WTC11 (cell line): Measurements from ENCODE around the gene SLC25A10.

Source experiments
- TF ChIP-seq, protein P1 (sequence below): fragments of 200-600 bp; IDR thresholded peaks from 2 replicates; pipeline ENCODE4 v1.8.0; 2022; ENCODE audit warnings: antibody characterized with exemption
- TF ChIP-seq, protein P2 (sequence below): sonication (generic); formaldehyde crosslinking; IDR thresholded peaks from 2 replicates; pipeline ENCODE4 v1.8.1; 2023; ENCODE audit warnings: mild to moderate bottlenecking, missing genetic modification reagents, borderline replicate concordance
- TF ChIP-seq, protein P3 (sequence below): fragments of 250-450 bp; sonication (Bioruptor Pico); IDR thresholded peaks from 2 replicates; pipeline ENCODE4 v1.9.0; 2021; ENCODE audit warnings: mild to moderate bottlenecking, borderline replicate concordance

DNA sequence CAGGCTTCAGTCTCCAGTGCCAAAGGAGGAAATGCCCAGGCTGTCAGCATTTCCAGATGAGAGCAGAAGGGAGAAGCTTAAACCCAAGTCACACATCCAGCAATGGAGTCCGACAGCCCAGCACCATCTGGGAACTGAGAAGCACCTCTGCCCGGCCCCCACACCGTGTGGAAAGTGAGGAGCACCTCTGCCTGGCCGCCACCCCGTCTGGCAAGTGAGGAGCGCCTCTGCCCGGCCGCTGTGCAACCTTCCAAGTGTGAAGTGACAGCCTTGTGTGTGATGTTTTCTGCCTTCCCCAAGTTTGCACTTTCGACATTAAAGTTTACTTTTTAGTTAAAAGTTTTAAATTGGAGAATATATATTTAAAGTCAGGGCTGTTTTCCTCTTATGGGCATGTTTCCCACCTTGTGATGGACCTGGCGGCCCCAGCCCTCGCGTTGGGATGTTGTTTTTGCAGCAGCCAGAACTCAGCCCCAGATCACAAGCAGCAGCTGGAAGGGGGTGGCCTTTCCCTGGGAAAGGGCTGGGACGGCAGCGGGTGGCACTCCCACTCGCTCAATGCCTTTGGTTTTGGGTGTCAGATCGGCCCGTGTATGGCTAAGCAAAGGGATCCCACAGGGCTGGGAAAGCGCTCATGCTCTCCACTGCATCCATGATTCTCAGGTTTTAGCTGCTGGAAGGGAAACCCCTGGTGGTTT, 38.4 kb upstream of the SLC25A10 start:
- TF ChIP-seq, protein P1, sequence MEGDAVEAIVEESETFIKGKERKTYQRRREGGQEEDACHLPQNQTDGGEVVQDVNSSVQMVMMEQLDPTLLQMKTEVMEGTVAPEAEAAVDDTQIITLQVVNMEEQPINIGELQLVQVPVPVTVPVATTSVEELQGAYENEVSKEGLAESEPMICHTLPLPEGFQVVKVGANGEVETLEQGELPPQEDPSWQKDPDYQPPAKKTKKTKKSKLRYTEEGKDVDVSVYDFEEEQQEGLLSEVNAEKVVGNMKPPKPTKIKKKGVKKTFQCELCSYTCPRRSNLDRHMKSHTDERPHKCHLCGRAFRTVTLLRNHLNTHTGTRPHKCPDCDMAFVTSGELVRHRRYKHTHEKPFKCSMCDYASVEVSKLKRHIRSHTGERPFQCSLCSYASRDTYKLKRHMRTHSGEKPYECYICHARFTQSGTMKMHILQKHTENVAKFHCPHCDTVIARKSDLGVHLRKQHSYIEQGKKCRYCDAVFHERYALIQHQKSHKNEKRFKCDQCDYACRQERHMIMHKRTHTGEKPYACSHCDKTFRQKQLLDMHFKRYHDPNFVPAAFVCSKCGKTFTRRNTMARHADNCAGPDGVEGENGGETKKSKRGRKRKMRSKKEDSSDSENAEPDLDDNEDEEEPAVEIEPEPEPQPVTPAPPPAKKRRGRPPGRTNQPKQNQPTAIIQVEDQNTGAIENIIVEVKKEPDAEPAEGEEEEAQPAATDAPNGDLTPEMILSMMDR, result no peak
- TF ChIP-seq, protein P2, sequence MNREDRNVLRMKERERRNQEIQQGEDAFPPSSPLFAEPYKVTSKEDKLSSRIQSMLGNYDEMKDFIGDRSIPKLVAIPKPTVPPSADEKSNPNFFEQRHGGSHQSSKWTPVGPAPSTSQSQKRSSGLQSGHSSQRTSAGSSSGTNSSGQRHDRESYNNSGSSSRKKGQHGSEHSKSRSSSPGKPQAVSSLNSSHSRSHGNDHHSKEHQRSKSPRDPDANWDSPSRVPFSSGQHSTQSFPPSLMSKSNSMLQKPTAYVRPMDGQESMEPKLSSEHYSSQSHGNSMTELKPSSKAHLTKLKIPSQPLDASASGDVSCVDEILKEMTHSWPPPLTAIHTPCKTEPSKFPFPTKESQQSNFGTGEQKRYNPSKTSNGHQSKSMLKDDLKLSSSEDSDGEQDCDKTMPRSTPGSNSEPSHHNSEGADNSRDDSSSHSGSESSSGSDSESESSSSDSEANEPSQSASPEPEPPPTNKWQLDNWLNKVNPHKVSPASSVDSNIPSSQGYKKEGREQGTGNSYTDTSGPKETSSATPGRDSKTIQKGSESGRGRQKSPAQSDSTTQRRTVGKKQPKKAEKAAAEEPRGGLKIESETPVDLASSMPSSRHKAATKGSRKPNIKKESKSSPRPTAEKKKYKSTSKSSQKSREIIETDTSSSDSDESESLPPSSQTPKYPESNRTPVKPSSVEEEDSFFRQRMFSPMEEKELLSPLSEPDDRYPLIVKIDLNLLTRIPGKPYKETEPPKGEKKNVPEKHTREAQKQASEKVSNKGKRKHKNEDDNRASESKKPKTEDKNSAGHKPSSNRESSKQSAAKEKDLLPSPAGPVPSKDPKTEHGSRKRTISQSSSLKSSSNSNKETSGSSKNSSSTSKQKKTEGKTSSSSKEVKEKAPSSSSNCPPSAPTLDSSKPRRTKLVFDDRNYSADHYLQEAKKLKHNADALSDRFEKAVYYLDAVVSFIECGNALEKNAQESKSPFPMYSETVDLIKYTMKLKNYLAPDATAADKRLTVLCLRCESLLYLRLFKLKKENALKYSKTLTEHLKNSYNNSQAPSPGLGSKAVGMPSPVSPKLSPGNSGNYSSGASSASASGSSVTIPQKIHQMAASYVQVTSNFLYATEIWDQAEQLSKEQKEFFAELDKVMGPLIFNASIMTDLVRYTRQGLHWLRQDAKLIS, result no peak
- TF ChIP-seq, protein P3, sequence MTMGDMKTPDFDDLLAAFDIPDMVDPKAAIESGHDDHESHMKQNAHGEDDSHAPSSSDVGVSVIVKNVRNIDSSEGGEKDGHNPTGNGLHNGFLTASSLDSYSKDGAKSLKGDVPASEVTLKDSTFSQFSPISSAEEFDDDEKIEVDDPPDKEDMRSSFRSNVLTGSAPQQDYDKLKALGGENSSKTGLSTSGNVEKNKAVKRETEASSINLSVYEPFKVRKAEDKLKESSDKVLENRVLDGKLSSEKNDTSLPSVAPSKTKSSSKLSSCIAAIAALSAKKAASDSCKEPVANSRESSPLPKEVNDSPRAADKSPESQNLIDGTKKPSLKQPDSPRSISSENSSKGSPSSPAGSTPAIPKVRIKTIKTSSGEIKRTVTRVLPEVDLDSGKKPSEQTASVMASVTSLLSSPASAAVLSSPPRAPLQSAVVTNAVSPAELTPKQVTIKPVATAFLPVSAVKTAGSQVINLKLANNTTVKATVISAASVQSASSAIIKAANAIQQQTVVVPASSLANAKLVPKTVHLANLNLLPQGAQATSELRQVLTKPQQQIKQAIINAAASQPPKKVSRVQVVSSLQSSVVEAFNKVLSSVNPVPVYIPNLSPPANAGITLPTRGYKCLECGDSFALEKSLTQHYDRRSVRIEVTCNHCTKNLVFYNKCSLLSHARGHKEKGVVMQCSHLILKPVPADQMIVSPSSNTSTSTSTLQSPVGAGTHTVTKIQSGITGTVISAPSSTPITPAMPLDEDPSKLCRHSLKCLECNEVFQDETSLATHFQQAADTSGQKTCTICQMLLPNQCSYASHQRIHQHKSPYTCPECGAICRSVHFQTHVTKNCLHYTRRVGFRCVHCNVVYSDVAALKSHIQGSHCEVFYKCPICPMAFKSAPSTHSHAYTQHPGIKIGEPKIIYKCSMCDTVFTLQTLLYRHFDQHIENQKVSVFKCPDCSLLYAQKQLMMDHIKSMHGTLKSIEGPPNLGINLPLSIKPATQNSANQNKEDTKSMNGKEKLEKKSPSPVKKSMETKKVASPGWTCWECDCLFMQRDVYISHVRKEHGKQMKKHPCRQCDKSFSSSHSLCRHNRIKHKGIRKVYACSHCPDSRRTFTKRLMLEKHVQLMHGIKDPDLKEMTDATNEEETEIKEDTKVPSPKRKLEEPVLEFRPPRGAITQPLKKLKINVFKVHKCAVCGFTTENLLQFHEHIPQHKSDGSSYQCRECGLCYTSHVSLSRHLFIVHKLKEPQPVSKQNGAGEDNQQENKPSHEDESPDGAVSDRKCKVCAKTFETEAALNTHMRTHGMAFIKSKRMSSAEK (CRISPR knock-in tag), result no peak
